ENCODE measurements around the gene HCK.
"Not testable (repeated sequence)": the region's sequence is repeated elsewhere in the genome, so short reads cannot be mapped to it uniquely, and the experiment has no call there.

Gene HCK

GRCh38 chr20:32029561-32029960, 22.5 kb upstream of the HCK start:
- no peak for DNase-seq

DNA sequence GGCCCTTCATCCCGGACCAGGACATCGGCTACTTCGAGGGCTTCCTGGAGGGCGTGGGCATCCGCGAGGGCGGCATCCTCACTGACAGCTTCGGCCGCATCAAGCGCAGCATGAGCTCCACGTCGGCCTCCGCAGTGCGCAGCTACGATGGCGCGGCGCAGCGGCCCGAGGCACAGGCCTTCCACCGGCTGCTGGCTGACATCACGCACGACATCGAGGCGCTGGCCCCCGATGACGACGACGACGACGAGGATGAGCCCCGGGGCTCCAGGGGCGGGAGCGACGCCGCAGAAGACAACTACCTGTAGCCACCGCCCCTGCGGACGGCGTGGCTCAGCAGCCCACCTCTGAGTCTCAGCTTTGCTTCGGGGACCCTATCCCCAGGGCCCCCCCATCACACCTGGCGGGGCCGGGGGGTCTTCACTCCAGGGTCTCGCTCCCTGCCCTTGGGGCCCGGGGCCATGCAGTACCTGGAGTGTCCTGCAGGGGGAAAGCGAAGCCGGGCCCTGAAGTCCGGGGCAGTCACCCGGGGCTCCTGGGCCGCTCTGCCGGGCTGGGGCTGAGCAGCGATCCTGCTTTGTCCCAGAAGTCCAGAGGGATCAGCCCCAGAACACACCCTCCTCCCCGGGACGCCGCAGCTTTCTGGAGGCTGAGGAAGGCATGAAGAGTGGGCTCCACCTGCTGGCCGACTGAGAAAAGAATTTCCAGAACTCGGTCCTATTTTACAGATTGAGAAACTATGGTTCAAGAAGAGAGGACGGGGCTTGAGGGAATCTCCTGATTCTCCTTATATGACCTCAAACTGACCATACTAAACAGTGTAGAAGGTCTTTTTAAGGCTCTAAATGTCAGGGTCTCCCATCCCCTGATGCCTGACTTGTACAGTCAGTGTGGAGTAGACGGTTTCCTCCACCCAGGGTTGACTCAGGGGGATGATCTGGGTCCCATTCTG, 20.8 kb upstream of the HCK start:
- peak; percentile 71 for DNase-seq

- DNase-seq: no peak
Measured at GRCh38 chr20:32033316-32033715, 18.7 kb upstream of the HCK start.

DNA sequence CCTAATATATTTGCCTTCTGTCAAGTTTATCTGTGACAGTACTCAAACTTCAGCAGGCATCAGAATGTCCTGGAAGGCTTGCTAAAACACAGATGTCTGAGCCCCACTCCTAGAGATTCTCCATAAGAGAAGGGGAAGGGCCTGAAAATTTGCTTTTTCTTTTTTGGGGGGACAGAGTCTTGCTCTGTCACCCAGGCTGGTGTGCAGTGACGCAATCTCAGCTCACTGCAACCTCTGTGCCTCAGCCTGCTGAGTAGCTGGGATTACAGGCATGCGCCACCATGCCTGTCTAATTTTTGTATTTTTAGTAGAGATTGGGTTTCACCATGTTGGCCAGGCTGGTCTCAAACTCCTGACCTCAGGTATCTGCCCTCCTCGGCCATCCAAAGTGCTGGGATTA, 18.3 kb upstream of the HCK start:
- DNase-seq: not testable (repeated sequence)

DNA sequence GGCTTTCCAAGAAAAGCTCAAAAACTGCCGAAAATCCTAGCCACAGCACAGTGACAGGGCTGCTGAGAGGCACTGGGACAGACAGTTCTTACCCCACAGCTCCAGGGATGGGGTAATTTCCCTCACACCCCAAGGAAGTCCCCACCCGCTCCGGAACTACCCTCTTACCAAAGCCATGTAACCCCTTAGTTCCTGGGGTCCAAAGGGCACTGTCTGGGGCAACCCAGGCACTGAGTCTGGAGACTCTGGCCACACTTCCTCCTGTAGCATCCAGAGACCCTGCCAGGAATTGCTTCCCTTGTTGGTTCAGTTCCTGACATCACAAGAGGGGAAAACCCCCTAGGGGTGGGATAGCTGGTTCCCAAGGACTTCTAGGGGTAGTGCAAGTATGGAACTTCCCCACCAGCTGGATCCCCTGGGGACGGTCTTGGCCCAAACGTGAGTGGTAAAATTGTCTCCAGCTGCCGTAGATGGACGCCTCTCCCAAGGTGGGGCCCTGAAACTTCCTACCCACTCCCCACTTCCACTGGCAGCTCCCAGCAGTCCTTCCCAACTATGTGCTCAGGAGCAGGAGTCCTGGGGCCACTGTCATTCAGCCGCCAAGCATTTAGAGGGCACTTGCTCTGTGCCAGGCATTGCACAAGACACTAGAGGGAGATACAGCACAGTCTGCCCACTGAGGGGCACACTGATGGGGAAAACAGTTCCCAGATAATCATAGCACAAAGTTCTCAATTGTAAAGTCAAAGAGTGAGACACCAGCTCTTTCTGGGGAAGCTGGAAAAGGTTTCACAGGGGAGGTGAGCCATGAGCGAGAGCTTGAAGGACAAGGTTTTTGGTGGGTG, 17.2 kb upstream of the HCK start:
- DNase-seq: no peak

- no peak for DNase-seq
Measured at GRCh38 chr20:32035426-32035779, 16.6 kb upstream of the HCK start.

DNA sequence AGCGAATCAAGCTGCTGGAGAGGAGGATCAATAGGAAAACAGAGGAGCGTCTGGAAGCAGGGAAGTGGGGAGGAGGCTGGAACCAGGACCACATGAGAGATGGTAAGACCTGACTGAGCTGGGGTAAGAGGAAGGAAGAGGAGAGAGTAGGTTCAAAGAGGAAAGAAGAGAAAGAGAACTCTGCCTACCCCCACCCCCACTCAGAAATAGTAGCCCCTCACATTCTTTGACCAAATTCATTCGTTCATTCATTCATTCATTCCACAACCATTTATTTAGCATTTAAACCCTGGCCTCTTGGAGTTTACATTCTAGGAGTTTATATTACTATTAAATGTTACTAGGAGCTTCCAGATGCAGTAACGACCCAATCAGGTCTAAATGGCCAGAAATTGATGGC, 15.8 kb upstream of the HCK start:
- no peak for DNase-seq

DNA sequence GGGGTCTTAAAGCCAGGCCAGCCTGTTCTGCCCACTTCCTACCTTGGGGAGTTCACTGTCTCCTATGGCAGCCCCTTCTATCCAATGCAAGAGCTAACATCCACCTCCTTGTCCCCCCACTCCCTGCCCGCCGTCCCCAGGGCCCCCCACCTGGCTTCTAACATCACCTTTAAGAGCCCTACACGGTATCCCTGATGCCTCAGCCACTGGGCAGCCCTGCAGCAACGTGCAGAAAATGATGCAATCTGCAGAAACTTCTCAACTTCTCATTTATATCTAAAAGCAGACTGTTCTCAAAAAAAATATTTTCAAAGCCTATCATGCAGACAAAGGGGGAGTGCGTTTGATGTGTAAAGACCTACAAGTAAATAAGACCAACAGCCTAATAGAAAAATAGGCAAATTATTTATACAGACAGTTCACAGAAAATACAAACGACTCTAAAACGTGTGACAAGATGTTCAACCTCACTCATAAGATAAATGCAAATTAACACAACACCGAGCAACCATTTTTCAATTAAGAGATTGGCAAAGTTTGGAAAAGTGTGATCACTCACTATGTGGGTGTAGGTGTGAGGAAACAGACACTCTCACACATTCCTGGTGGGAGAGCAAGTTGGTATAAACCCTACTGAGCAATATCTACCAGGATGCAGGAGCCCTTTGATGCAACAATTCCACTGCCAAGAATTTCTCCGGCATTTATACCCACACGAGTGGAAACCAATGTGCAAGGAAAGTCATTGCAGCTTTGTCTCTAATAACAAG, 15.1 kb upstream of the HCK start:
- DNase-seq: no peak

DNA sequence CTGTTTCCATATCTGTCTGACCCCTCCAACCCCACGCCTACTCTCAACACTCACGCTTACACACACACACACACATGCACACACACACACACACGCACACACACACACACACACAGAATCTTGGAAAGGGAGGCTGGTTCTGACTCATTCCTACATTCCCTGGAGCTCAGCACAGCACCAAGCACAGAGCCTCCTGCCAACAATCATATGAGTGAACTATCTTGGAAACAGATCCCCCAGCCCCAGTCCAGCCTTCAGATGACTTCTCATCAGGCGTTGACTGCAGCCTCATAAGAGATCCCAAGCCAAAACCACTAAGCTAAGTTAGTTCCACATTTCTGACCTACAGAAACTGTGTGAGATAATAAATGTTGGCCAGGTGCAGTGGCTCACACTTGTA, 14.1 kb upstream of the HCK start:
- DNase-seq: no peak

GRCh38 chr20:32040142-32040953, 11.7 kb upstream of the HCK start:
- DNase-seq: no peak

GRCh38 chr20:32045999-32046398, 6.0 kb upstream of the HCK start:
- DNase-seq: no peak

GRCh38 chr20:32050324-32050841, 1.7 kb upstream of the HCK start:
- no peak for DNase-seq

- no peak for DNase-seq
Measured at GRCh38 chr20:32050851-32051556, 1.0 kb upstream of the HCK start.

DNA sequence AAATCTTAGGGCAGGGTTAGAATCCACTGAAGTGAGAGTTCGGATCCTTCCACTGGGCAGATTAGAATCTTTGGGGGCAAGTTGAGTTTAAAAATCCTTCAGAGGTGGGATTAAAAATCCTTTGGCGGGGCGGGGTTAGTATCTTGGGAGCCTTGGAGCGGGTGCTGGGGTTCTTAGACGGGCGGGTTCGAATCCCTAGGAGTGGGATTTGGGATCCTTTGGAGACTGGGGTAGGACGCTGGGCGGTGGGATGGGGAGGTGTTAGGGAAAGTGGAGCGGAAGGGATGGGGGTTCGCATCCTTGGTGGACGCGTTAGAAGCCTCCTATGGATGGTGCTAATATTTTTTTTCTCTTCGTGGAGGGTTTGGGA, 337 bp upstream of the HCK start:
- no peak for DNase-seq

DNA sequence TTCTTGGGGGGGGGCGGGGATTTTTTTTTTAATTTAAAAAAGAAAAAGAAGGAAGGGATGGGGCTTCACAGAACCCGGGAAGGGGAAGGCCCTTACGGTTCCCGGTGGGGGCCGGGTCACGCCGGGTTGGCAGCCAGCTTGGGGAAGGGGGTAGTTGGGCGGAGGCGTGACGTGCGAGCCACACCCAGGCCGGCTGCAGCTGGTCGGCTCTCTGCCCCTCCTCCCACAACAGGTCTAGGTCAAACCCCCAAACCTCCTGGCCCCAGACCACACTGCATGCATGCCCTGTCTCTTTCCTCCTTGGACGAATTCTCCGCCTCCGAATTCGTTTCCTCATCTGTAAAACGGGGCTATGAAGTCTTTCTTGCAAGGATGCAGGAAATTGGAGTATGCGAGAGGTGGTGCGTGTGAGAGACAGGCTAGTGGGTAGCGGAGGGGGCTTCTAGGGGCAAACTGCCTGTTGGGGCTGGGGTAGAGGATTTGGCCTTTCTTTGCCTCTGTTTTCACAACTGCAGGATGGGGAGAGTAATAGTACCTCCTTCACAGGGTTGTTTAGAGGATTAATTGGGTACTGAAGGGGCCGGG, 828 bp downstream of the HCK start:
- DNase-seq: no peak

- no peak for DNase-seq
Measured at GRCh38 chr20:32053648-32054047, 1.6 kb downstream of the HCK start.

- no peak for DNase-seq
Measured at GRCh38 chr20:32056708-32057483, 4.9 kb downstream of the HCK start.

DNA sequence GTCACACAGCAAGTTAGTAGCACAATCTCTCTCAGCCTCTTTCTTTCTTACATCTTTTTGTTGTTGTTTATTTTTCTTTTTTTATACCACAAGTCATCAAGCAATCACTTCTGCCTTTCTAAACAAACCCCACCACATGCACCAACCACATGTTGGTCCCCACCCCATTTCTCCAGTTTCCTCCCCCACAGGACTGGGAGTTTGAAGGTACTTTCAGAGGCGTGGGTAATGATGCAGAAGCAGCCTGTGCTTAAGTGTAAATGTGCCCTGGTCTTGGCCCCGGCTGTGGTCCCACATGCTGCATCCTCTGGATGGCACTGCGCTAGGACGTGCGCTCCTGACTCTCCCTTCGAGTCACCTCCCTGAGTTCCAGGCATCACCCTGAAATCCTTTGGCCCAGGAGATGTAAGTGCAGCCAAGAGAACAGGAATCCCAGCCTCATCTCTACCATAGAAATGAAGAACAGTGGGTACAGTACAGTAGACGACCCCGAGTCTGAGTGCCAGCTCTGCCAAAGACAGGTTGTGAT, 5.7 kb downstream of the HCK start:
- DNase-seq: no peak

DNA sequence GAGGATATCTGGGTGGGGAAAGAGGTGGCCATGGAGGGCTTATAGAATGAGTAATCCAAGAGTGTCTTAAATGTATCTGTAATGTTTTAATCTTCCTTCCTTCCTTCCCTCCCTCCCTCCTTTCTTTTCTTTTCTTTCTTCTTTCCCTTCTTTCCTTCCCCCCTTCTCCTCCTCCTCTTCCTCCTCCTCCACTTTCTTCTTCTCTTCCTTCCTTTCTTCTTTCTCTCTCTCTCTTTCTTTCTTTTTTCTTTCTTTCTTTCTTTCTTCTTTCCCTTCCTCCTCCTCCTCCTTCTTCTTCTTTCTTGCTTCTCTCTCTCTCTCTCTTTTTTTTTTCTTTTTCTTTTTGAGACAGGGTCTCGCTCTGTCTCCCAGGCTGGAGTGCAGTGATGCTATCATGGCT, 7.1 kb downstream of the HCK start:
- DNase-seq: no peak

DNA sequence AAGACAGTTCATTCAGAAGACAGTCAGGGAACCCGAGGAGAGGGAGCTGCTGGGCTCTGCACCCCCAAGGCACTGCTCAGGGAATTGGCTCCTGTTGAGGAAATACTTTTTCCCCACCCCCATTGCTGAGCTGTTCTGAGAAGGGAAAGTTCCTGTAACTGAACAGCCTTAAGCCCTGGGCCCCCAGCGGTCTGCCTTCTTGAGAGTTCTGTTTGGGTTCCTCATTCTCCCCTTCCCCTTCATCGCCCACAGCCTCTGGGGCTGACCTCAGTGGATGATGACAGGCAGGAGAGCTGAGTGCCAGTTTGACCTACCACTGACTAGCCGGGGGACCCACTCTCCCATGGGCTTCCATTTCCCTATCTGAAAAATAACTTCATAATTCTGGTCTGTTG, 10.7 kb downstream of the HCK start:
- no peak for DNase-seq

Data from NCI-H345 (cell line).